Retinal pigment epithelial cell (primary cell): ENCODE data around the gene DYNLL1.

Experiments used
- DNase-seq: peaks from one replicate; pipeline ENCODE4 v3.0.0-alpha.2; 2010; ENCODE audit warnings: low read depth
- H3K4me3 ChIP-seq: 2 replicates; pipeline ENCODE4 v1.5.1; 2011; ENCODE audit warnings: mild to moderate bottlenecking, low read length, control low read depth, moderate library complexity
- TF ChIP-seq, protein P1 (sequence below): conservative IDR thresholded peaks from 2 replicates; pipeline ENCODE4 v1.5.1; 2011; ENCODE audit warnings: low read depth, low read length, control low read depth, inconsistent platforms

DYNLL1 gene

DNA sequence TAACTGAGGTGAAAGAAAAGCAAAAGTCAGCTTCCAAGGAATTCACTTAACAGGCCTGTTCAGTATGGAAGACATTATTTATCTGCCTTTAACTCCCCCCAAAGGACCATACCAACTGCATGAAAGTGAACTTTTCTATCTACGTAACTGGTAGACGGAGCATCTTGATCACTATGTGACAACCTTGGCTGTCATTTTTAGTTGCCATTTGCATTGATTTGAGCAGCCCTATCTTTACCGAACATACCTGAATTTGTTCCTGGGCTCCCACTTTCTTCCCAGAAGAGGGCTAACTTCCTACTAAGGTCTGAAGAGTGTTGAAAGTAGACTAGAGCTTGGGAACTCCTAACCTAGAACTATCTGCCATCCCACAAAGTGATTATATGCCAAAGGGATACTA lies 35.8 kb upstream of the DYNLL1 start:
- TF ChIP-seq, protein P1, sequence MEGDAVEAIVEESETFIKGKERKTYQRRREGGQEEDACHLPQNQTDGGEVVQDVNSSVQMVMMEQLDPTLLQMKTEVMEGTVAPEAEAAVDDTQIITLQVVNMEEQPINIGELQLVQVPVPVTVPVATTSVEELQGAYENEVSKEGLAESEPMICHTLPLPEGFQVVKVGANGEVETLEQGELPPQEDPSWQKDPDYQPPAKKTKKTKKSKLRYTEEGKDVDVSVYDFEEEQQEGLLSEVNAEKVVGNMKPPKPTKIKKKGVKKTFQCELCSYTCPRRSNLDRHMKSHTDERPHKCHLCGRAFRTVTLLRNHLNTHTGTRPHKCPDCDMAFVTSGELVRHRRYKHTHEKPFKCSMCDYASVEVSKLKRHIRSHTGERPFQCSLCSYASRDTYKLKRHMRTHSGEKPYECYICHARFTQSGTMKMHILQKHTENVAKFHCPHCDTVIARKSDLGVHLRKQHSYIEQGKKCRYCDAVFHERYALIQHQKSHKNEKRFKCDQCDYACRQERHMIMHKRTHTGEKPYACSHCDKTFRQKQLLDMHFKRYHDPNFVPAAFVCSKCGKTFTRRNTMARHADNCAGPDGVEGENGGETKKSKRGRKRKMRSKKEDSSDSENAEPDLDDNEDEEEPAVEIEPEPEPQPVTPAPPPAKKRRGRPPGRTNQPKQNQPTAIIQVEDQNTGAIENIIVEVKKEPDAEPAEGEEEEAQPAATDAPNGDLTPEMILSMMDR = no peak
- H3K4me3 ChIP-seq = no peak overlapping the region
- no peak for DNase-seq

- H3K4me3 ChIP-seq = no peak overlapping the region
- DNase-seq = no peak
- TF ChIP-seq, protein P1 = no peak
These were observed 33.7 kb upstream of the DYNLL1 start for GRCh38 chr12:120462099-120462640.

- TF ChIP-seq, protein P1 = no peak
- no peak overlapping the region for H3K4me3 ChIP-seq
- DNase-seq = no peak
These were observed 32.2 kb upstream of the DYNLL1 start for GRCh38 chr12:120463712-120464111.

GRCh38 chr12:120465756-120466155 lies 30.2 kb upstream of the DYNLL1 start:
- no peak for DNase-seq
- H3K4me3 ChIP-seq = no peak overlapping the region
- TF ChIP-seq, protein P1 = no peak

- no peak overlapping the region for H3K4me3 ChIP-seq
- TF ChIP-seq, protein P1 = peak; percentile 68
- DNase-seq = no peak
These were observed 29.2 kb upstream of the DYNLL1 start for GRCh38 chr12:120466560-120467315.

DNA sequence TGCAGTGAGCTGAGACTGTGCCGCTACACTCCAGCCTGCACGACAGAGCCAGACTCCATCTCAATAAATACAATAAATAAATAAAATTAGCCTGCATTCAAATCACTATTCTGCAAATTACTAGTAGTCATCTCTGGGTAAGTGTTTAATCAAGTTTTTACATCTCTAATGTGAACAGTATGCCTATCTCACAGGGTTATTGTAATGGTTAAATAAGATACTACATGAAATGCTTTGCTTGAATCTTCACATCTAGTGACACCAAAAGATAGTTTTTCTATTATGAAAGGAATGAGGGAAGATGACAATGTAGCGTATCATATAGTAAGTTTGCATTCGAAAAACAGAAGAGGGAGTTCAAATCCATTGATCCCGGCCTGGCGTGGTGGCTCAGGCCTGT lies 28.5 kb upstream of the DYNLL1 start:
- TF ChIP-seq, protein P1 = no peak
- H3K4me3 ChIP-seq = no peak overlapping the region
- DNase-seq = no peak

- H3K4me3 ChIP-seq = peak overlapping the region; percentile 82
- DNase-seq = no peak
- TF ChIP-seq, protein P1 = no peak
These were observed 27.5 kb upstream of the DYNLL1 start for GRCh38 chr12:120468325-120468820.
